Aorta (tissue), 5 donors: Measurements from ENCODE around the gene ACAD11. TPM values are rescaled to one million over a fixed set of nuclear protein-coding genes. Genes with fewer than 3 reads are reported as not detected.

ENCODE experiments used
- ATAC-seq: fragments of 200-7000 bp; cut with Tn5 transposase; one replicate; pipeline ENCODE4 v1.9.1; 2022; ENCODE audit warnings: moderate library complexity; ENCODE audit not compliant: low FRiP score
- DNase-seq, 2 donors: peaks; one replicate each; pipeline ENCODE4 v3.0.0-alpha.2; 2020
- H3K27ac ChIP-seq, 2 donors: one replicate each; pipeline ENCODE4 v1.5.1; 2013; ENCODE audit warnings: low read length in 2 of 2, mild to moderate bottlenecking in 2 of 2, moderate library complexity in 2 of 2, control low read depth in 1 of 2, inconsistent platforms in 1 of 2, low read depth in 1 of 2
- H3K27me3 ChIP-seq, 2 donors: one replicate each; pipeline ENCODE4 v1.6.1; 2013; ENCODE audit warnings: control low read depth in 1 of 2, low read length in 1 of 2, mild to moderate bottlenecking in 1 of 2, moderate library complexity in 1 of 2; ENCODE audit not compliant: insufficient read depth in 2 of 2, control insufficient read depth in 1 of 2
- H3K36me3 ChIP-seq, 2 donors: one replicate each; pipeline ENCODE4 v1.6.1; 2013; ENCODE audit warnings: control low read depth in 1 of 2, low read length in 1 of 2, mild to moderate bottlenecking in 1 of 2; ENCODE audit not compliant: insufficient read depth in 2 of 2, control insufficient read depth in 1 of 2
- H3K4me1 ChIP-seq, 2 donors: one replicate each; pipeline ENCODE4 v1.6.1; 2013; ENCODE audit warnings: low read length in 2 of 2, control low read depth in 1 of 2, mild to moderate bottlenecking in 1 of 2, moderate library complexity in 1 of 2; ENCODE audit not compliant: insufficient read depth in 2 of 2, control insufficient read depth in 1 of 2
- H3K4me3 ChIP-seq, 2 donors: one replicate each; pipeline ENCODE4 v1.5.1; 2013; ENCODE audit warnings: low read length in 2 of 2, control low read depth in 1 of 2, mild to moderate bottlenecking in 1 of 2
- H3K9me3 ChIP-seq: one replicate; pipeline ENCODE4 v1.6.1; 2013; ENCODE audit warnings: mild to moderate bottlenecking, low read length; ENCODE audit not compliant: control insufficient read depth
- WGBS, 2 donors: extraction: QIAGEN DNeasy Blood & Tissue Kit; methylation state at CpG; one replicate each; pipeline ENCODE4 v1.1.7; 2013; 5-methylcytosine and 5-hydroxymethylcytosine counted together
- intact Hi-C, 2 donors: fragments of 100-400 bp; cut with DNase I; formaldehyde crosslinking; loops; one replicate each; pipeline versions ENCODE4 v1.14.2 to v1.15.0; 2022
- polyA plus RNA-seq, 2 donors: library from polyadenylated mRNA; stranded (reverse); fragments of 200-250 nt; gene quantifications; one replicate each; pipeline ENCODE4 v1.2.3, GENCODE V29; 2013
- total RNA-seq, 2 donors: library from RNA; stranded (reverse); fragmentation: NEBNext Ultra II Directional; extraction: Animal tissue kit (Norgen Biotek cat#: 25700); gene quantifications; one replicate each; pipeline ENCODE4 v1.2.1, GENCODE V29; 2021
- donor health status: healthy with polysubstance abuse.
- donor health status: Bipolar disorder and iron deficiency.
- donor health status: DM: no; HTN: no; CAD: no.
- donor health status: DM: no; HTN: no; CAD: no.
- donor health status: DM: yes; HTN: yes; CAD: no.

Gene ACAD11
- total and polyA plus RNA-seq, 4 donors = 10.0 to 89.6 (median 42.2) TPM

DNA sequence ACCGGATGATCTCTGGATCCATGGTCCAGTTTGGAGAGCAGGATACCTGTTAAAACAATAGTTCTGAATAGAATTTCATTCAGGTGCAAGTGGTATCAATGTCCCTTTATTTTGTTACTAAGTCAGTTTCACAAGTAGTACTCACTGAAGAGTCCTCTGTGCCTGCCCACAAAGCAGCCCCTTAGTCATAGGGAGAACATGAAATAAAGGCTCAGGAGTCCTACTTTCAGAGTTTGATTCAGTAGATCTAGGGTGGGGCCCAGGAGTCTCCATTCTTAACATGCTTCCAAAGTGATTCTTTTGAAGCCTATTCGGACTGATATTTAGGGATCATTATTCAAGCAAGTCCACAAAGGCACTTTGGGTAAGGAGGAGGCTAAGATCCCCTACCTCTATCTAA lies 142.3 kb downstream of the ACAD11 start:
- Histone ChIP-seq H3K9me3 (no peaks in the 10 kb centered on the region), H3K36me3 (peaks cover 8 to 11% of the 10 kb centered on the region in 2 donors), H3K27ac (no peak overlapping the region), H3K27me3 (no peaks in the 10 kb centered on the region), H3K4me1 (no peaks in the 10 kb centered on the region), H3K4me3 (no peak overlapping the region)
- WGBS, 2 donors = 89 to 91% methylated on average over 2 of the region's 2 CpGs
- ATAC-seq (no peak), DNase-seq (no peak)
- intact Hi-C loops = no loop called here

DNA sequence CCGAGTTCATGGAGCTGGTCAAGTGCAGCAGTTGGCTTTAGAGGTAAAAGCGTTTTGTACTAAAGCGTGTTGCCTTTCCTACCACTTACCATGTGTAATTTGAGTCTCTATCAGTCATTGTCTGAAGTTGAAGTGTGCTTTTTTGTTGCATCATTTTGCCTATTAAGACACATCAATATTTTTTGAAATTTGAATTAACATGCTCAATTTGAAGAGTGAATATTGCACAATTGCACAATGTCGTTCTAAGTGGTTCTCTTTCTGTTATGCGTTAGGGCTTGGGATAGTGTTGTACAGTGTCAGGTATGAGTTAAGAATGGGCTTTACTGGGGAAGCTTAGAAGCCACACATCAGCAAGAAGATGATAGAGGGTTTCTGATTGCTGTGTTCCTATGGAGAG lies 146.6 kb downstream of the ACAD11 start:
- intact Hi-C loops = no loop called here
- Histone ChIP-seq H3K27me3 (no peaks in the 10 kb centered on the region), H3K4me1 (no peaks in the 10 kb centered on the region), H3K9me3 (no peaks in the 10 kb centered on the region), H3K27ac (no peak overlapping the region), H3K4me3 (no peak overlapping the region), H3K36me3 (peaks cover 10 to 11% of the 10 kb centered on the region in 2 donors)
- DNase-seq (no peak), ATAC-seq (no peak)
- WGBS, 2 donors = 94 to 96% methylated on average over 5 of the region's 5 CpGs

DNA sequence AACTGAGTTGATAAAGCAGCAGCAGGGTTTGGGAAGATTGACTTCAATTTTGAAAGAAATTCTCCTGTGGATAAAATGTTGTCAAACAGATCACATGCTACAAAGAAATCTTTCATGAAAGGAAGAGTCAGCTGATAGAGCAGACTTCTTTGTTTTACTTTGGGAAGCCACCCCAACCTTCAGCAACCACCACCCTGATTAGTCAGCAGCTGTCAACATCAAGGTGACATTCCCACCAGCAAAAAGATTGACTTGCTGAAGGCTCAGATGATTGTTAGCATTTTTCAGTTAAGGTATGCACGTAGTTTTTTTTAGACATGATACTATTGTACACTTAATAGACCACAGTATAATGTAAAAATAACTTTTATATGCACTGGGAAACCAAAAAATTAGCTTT lies 150.1 kb downstream of the ACAD11 start:
- no peak overlapping the region for H3K27ac ChIP-seq
- 87 to 91% methylated on average over 1 of the region's 1 CpG for WGBS, 2 donors
- H3K27me3 ChIP-seq = no peaks in the 10 kb centered on the region
- no peaks in the 10 kb centered on the region for H3K4me1 ChIP-seq
- DNase-seq (no peak), ATAC-seq (no peak)
- peaks cover 7 to 9% of the 10 kb centered on the region in 2 donors for H3K36me3 ChIP-seq
- H3K4me3 ChIP-seq = no peak overlapping the region
- intact Hi-C loops = no loop called here
- H3K9me3 ChIP-seq = no peaks in the 10 kb centered on the region

DNA sequence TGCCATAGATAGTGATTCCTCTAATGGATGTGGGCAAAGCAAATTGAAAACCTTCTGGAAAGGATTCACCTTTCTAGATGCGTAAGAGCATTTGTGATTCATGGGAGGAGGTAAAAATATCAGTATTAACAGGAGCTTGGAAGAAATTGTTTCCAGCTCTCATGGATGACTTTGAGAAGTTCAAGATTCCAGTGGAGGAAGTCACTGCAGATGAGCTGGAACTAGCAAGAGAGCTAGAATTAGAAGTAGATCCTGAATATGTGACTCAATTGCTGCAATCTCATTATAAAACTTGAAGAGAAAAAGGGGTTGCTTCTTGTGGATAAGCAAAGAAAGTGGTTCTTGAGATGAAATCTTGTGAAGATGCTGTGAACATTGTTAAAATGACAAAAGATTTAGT lies 150.5 kb downstream of the ACAD11 start:
- peaks cover 7 to 9% of the 10 kb centered on the region in 2 donors for H3K36me3 ChIP-seq
- 94 to 97% methylated on average over 1 of the region's 1 CpG for WGBS, 2 donors
- no peak overlapping the region for H3K4me3 ChIP-seq
- no peak for ATAC-seq
- no peak for DNase-seq
- no peaks in the 10 kb centered on the region for H3K9me3 ChIP-seq
- H3K27me3 ChIP-seq = no peaks in the 10 kb centered on the region
- intact Hi-C loops = no loop called here
- H3K4me1 ChIP-seq = no peaks in the 10 kb centered on the region
- H3K27ac ChIP-seq = no peak overlapping the region

Other genes with a start within 250 kb of the ACAD11 start
- gene DNAJC13, start 242.3 kb downstream of the ACAD11 start, total RNA-seq = 10 to 100 TPM; 49.8 to 70.4 TPM
- 10 to 100 TPM; 12.0 to 16.0 TPM for gene DNAJC13, start 242.3 kb downstream of the ACAD11 start, polyA plus RNA-seq
- 10 to 100 TPM; 15.5 to 18.3 TPM for gene ACKR4, start 62.5 kb downstream of the ACAD11 start, total RNA-seq
- 10 to 100 TPM; 12.9 to 24.3 TPM for gene ACKR4, start 62.5 kb downstream of the ACAD11 start, polyA plus RNA-seq
- gene UBA5, start 520 bp upstream of the ACAD11 start, total RNA-seq = 10 to 100 TPM; 34.4 to 37.7 TPM
- gene UBA5, start 520 bp upstream of the ACAD11 start, polyA plus RNA-seq = 10 to 100 TPM; 29.7 to 36.9 TPM
- 10 to 100 TPM; 38.1 to 56.9 TPM for gene NPHP3, start 62.6 kb upstream of the ACAD11 start, total RNA-seq
- 10 to 100 TPM in 1 of 2 donors, 1 to 10 TPM in 1; 2.0 to 40.2 TPM for gene NPHP3, start 62.6 kb upstream of the ACAD11 start, polyA plus RNA-seq